ENCODE measurements around the gene MICU2.

The MICU2 gene

DNA sequence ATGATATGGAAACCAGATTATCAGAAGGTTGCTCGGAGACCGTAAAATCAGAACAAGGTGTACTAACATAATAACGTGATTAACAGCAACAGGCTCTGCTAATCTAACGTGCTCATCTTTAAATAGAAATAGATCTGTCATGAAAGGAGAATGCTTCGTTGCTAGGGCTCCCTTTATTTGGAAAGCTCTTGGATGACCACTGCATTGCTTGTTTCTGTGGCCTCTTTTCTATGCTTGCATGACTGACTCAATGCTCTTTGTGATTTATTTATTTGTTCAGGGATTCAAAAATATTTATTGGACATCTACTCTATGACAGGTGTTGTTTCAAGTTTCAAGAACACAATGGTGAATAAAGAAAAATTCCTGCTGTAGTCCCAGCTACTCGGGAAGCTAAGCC, 122.6 kb downstream of the MICU2 start:
- no peak for DNase-seq (ENCODE audit: low read depth)
- TF ChIP-seq, protein P1, sequence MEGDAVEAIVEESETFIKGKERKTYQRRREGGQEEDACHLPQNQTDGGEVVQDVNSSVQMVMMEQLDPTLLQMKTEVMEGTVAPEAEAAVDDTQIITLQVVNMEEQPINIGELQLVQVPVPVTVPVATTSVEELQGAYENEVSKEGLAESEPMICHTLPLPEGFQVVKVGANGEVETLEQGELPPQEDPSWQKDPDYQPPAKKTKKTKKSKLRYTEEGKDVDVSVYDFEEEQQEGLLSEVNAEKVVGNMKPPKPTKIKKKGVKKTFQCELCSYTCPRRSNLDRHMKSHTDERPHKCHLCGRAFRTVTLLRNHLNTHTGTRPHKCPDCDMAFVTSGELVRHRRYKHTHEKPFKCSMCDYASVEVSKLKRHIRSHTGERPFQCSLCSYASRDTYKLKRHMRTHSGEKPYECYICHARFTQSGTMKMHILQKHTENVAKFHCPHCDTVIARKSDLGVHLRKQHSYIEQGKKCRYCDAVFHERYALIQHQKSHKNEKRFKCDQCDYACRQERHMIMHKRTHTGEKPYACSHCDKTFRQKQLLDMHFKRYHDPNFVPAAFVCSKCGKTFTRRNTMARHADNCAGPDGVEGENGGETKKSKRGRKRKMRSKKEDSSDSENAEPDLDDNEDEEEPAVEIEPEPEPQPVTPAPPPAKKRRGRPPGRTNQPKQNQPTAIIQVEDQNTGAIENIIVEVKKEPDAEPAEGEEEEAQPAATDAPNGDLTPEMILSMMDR (IDR thresholded peaks at IDR 0.05; ENCODE audit: control insufficient read depth, insufficient read depth, low read depth, low read length, missing control alignments), result no peak
- H3K4me3 ChIP-seq (ENCODE audit: control insufficient read depth, low read depth, low read length), result no peak overlapping the region

DNA sequence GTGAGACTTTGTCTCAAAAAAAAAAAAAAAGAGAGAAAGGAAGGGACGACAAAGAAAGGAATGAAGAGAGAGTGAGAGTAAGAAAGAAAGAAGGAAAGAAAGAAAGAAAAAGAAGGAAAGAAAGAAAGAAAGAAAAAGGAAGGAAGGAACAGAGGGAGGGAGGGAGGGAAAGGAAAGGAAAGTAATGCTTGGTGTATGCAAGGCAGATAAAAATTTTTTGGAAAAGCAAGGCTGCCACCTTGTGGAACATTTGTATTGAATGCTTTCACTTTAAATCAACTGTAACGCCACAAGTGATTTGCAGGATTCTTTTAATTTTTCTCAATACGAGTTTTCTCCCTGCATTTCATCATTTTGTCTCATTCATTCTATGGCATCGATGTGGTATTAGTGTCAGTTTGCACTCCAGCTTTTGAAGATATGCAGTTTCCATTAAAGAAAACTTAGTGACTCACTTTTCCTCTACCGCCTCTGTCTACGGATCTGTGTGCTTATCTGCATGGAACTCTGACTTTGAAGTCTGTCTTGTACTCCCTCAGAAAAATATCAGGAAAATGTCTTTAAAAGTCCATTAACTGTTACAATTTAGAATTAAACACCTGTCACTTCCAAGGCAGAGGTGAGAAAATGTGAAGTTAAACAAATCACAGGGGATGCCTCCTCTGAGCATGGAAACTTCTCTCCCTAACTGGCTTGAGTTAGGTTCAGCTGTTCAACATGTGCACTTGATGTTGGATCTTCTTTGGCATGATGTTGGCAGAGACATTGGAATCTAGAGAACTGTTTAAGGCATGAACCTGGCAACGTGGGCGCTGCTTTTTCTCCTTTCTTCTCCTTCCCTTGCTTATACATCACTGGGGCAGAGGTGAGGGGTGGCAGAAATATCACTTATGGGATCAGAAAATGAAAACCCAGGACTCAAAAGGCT, 124.8 kb downstream of the MICU2 start:
- peak overlapping the region; percentile 15; the same call in 1 of the 2 replicates for H3K4me3 ChIP-seq (ENCODE audit: control insufficient read depth, low read depth, low read length)
- TF ChIP-seq, protein P1 (IDR thresholded peaks at IDR 0.05; ENCODE audit: control insufficient read depth, insufficient read depth, low read depth, low read length, missing control alignments), result peak; percentile 42
- DNase-seq (ENCODE audit: low read depth), result peak; percentile 55

DNA sequence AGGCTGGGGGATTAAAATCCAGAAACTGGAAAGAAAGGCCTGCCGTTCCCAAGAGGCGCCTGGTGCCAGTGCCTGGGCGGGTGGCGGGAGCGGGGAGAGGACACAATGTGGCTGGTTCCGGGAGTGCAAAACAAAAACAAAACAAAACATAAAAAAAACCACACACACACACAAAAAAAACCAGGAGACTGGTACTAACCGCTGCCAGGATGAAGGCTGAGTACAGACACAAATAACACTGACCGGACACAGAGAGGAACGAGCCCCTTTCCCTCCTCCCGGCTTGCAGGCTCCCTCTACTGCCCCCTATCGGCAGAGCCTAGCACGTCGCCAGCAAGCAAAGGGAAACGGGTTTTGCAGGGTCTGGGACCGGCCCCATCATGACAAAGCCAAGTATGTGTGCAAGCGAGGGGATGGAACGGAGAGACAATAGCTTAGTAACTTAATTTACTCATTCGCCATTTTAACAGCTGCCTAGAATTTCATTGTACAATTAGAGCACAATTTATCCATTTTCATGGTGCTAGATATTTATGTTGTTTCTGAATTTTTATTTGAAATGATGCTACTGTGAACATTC, 127.0 kb downstream of the MICU2 start:
- peak overlapping the region; percentile 42 for H3K4me3 ChIP-seq (ENCODE audit: control insufficient read depth, low read depth, low read length)
- TF ChIP-seq, protein P1 (IDR thresholded peaks at IDR 0.05; ENCODE audit: control insufficient read depth, insufficient read depth, low read depth, low read length, missing control alignments), result peak; percentile 99
- no peak for DNase-seq (ENCODE audit: low read depth)

DNA sequence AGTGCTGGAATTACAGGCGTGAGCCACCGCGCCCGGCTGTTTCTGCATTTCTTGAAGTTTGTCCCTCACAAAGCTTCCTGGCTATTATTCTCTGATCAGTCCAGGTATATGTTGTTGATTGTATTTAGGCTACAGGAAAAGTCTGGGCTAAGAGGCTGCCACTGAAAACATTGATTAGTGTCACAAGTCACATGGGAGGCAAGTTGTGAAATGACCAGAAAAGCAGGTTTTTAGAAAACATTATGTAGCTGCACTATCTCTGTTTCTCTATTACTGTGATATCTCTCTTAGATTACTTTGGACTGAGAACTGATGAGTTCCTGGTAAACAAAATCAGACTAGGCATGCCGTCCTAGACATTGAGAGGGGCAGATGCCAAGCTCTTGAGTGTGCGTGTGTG, 128.9 kb downstream of the MICU2 start:
- DNase-seq (ENCODE audit: low read depth), result no peak
- TF ChIP-seq, protein P1 (IDR thresholded peaks at IDR 0.05; ENCODE audit: control insufficient read depth, insufficient read depth, low read depth, low read length, missing control alignments), result no peak
- no peak overlapping the region for H3K4me3 ChIP-seq (ENCODE audit: control insufficient read depth, low read depth, low read length)

DNA sequence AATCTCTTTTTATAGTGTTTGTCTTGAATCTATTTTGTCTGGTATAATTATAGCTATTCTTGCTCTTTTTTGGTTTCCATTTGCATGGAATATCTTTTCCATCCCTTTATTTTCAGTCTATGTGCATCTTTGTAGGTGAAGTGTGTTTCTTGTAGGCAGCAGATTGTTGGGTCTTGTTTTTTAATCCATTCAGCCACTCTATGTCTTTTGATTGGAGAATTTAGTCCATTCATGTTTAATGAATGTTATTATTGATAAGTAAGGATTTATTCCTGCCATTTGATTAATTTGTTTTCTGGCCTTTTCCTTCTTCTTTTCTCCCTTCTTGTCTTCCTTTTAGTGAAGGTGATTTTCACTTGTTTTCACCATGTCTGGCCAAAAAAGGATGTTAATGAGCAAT, 133.2 kb downstream of the MICU2 start:
- DNase-seq (ENCODE audit: low read depth), result no peak
- TF ChIP-seq, protein P1 (IDR thresholded peaks at IDR 0.05; ENCODE audit: control insufficient read depth, insufficient read depth, low read depth, low read length, missing control alignments), result no peak
- no peak overlapping the region for H3K4me3 ChIP-seq (ENCODE audit: control insufficient read depth, low read depth, low read length)

DNA sequence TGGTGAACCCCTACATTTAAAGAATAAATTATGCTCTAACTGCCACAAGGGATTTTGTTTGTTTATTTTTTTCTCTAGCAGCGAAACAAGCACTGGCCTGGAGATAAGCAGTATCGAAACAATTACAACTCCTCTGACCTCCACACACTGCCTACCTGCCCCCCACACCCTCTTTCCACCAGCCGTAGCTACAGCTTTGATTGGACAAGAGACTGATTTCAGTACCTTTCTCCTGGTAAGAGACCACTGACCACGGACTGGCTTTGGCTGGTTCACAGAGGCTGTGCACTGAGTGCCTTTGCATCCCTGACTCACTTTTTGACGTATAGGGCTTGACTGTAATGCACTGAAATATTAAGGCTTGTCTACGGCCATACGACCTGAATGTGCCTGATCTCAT, 137.4 kb downstream of the MICU2 start:
- DNase-seq (ENCODE audit: low read depth), result no peak
- TF ChIP-seq, protein P1 (IDR thresholded peaks at IDR 0.05; ENCODE audit: control insufficient read depth, insufficient read depth, low read depth, low read length, missing control alignments), result no peak
- no peak overlapping the region for H3K4me3 ChIP-seq (ENCODE audit: control insufficient read depth, low read depth, low read length)

All from AG09309 (cell line).